Measurements from ENCODE around the gene PTGS1.

DNA sequence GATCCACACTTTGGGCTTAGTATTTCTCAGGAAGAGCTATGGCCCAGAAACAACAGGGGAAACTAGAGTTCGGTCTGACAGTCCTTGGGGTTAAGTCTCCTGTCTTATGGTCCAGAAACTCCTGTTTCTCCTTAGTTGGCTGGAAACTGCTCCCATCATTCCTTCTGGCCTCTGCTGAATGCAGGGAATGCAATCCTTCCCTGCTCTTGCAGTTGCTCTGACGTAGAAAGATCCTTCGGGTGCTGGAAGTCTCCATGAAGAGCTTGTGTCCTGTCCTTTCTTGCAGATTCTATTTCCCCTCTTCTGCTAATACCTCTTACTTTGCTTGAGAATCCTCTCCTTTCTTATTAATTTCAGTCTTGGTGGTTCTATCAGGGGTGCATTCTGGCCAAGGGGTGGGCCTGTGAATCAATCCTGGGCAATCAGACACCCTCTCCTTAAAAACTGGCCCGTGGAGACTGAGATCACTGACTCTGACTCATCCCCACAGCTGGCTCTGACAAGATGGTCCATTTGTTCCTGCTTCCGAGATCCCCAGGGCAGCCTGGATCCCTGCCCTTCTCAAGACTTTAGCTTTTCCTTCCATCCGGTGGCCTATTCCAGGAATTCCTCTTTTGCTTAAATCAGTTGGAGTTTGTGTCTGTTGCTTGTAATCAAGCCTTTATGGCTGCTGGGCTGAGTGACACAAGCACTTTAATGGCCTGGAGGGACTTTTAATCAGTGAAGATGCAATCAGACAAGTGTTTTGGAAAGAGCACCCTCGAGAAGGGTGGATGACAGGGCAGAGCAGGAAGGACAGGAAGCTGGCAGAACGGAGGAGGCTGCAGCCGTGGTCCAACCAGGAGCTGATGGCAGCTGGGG lies 23.7 kb downstream of the PTGS1 start:
- no peak for TF ChIP-seq KLF9 (CRISPR knock-in tag; IDR thresholded peaks at IDR 0.05; ENCODE audit: low read depth)
- TF ChIP-seq RFX5 (IDR thresholded peaks at IDR 0.05; ENCODE audit: low read depth, low read length), result no peak
- TF ChIP-seq, protein P1, sequence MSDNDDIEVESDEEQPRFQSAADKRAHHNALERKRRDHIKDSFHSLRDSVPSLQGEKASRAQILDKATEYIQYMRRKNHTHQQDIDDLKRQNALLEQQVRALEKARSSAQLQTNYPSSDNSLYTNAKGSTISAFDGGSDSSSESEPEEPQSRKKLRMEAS (IDR thresholded peaks at IDR 0.05), result no peak
- TF ChIP-seq, protein P2, sequence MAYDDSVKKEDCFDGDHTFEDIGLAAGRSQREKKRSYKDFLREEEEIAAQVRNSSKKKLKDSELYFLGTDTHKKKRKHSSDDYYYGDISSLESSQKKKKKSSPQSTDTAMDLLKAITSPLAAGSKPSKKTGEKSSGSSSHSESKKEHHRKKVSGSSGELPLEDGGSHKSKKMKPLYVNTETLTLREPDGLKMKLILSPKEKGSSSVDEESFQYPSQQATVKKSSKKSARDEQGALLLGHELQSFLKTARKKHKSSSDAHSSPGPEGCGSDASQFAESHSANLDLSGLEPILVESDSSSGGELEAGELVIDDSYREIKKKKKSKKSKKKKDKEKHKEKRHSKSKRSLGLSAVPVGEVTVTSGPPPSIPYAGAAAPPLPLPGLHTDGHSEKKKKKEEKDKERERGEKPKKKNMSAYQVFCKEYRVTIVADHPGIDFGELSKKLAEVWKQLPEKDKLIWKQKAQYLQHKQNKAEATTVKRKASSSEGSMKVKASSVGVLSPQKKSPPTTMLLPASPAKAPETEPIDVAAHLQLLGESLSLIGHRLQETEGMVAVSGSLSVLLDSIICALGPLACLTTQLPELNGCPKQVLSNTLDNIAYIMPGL (CRISPR knock-in tag; IDR thresholded peaks at IDR 0.05; ENCODE audit: borderline replicate concordance in 1 of 2, low read depth in 1 of 2), result no peak
- TF ChIP-seq KAT7 (CRISPR knock-in tag; IDR thresholded peaks at IDR 0.05; ENCODE audit: borderline replicate concordance), result no peak
- TF ChIP-seq, protein P3, sequence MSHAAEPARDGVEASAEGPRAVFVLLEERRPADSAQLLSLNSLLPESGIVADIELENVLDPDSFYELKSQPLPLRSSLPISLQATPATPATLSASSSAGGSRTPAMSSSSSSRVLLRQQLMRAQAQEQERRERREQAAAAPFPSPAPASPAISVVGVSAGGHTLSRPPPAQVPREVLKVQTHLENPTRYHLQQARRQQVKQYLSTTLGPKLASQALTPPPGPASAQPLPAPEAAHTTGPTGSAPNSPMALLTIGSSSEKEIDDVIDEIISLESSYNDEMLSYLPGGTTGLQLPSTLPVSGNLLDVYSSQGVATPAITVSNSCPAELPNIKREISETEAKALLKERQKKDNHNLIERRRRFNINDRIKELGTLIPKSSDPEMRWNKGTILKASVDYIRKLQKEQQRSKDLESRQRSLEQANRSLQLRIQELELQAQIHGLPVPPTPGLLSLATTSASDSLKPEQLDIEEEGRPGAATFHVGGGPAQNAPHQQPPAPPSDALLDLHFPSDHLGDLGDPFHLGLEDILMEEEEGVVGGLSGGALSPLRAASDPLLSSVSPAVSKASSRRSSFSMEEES (CRISPR knock-in tag; IDR thresholded peaks at IDR 0.05), result no peak
- no peak for TF ChIP-seq HDAC6 (IDR thresholded peaks at IDR 0.05; ENCODE audit: low read depth, low read length)
- TF ChIP-seq BHLHE40 (IDR thresholded peaks at IDR 0.05; ENCODE audit: low read length), result no peak
- no peak for TF ChIP-seq MYC (CRISPR knock-in tag; IDR thresholded peaks at IDR 0.05; ENCODE audit: borderline replicate concordance)
- TF ChIP-seq TSC22D2 (CRISPR knock-in tag; IDR thresholded peaks at IDR 0.05; ENCODE audit: borderline replicate concordance), result no peak
- TF ChIP-seq, protein P4, sequence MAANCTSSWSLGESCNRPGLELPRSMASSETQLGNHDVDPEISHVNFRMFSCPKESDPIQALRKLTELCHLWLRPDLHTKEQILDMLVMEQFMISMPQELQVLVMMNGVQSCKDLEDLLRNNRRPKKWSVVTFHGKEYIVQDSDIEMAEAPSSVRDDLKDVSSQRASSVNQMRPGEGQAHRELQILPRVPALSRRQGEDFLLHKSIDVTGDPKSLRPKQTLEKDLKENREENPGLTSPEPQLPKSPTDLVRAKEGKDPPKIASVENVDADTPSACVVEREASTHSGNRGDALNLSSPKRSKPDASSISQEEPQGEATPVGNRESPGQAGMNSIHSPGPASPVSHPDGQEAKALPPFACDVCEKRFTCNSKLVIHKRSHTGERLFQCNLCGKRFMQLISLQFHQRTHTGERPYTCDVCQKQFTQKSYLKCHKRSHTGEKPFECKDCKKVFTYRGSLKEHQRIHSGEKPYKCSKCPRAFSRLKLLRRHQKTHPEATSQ (CRISPR knock-in tag; IDR thresholded peaks at IDR 0.05; ENCODE audit: borderline replicate concordance), result no peak
- TF ChIP-seq ZNF160 (CRISPR knock-in tag; IDR thresholded peaks at IDR 0.05), result no peak

Measured in HepG2 (cell line).